HG03025 (cell line): ENCODE data around the gene VSIG10L.
A peak's percentile ranks its signal among the peaks of the same experiment; 100 is the strongest.

Experiments
- ATAC-seq: cut with Tn5 transposase; IDR thresholded peaks from one replicate; pipeline ENCODE4 v1.9.1; 2021; ENCODE audit warnings: mild to moderate bottlenecking, moderate library complexity; ENCODE audit not compliant: unreplicated experiment, low FRiP score

Gene VSIG10L

GRCh38 chr19:51341976-51342580 is at the start of gene VSIG10L:
VSIG10L (minus strand) TSS chr19:51342139; CDS start chr19:51342124, 15 bp downstream.
- no peak for ATAC-seq

DNA sequence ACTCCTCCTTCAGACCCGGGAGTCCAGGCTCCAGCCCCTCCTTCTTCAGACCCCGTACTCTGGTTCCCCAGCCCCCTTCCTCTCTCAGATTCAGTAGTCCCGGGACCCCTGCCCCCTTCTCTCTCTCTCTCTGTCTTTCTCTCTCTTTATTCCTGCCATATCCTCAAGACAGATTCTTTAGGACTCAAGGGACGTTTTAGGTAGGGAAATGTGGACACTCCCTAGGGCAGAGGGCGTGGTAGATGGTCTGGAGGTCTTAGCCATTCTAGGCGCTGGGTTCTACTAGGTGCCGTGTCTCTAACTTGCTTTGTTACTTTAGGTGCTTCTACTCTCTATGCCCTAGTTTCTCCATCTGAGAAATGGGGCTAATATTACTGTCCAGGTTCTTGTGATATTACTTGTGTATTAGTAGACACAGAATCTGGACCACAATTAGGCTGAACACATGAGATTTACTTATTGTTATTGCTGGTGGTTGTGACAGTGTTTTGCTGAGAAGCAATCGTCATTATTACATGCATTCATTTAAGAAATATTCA is 49.2 kb upstream of the VSIG10L start:
- no peak for ATAC-seq

GRCh38 chr19:51389143-51389542 is 47.2 kb upstream of the VSIG10L start:
- no peak for ATAC-seq

DNA sequence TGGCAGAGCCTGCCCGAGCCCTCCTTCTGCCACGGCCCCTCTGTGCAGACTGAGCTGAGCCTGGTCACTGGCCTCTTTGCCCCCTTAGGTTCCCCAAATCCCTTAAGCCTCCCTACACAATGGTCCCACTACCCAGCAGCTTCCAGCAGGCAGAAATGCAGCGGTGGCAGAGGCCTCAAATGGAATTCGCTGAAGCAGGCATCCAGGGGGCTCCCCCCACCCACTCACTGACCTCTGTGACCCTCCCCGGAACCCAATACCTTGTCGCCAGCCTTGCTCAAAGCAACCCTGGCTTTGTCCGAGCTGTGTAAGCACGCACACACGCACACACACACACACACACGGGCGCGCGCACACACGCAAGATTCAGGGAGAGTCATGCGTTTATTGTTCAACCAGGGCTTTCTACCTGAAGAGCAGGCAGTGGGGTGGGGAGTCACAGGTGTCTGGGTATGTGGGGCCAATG is 46.0 kb upstream of the VSIG10L start, which contains the start of gene LIM2:
Gene LIM2, minus strand, starts transcription at position 51 of the 466 bp plus-strand sequence. CDS start 531 bp downstream, outside the sequence.
- ATAC-seq, result no peak

GRCh38 chr19:51386882-51387520 is 45.1 kb upstream of the VSIG10L start:
- ATAC-seq, result no peak

GRCh38 chr19:51382004-51382403 is 40.1 kb upstream of the VSIG10L start:
- ATAC-seq, result no peak

- no peak for ATAC-seq
Measured at GRCh38 chr19:51380379-51380778, 38.4 kb upstream of the VSIG10L start.

GRCh38 chr19:51377422-51377821 is 35.5 kb upstream of the VSIG10L start:
- ATAC-seq, result no peak

- no peak for ATAC-seq
Measured at GRCh38 chr19:51375504-51376221, 33.7 kb upstream of the VSIG10L start.

GRCh38 chr19:51372649-51373504 is 30.9 kb upstream of the VSIG10L start, which contains the start of gene NKG7:
NKG7 (minus strand) TSS chr19:51372654; CDS start chr19:51372535, 119 bp downstream.
- ATAC-seq, result no peak

DNA sequence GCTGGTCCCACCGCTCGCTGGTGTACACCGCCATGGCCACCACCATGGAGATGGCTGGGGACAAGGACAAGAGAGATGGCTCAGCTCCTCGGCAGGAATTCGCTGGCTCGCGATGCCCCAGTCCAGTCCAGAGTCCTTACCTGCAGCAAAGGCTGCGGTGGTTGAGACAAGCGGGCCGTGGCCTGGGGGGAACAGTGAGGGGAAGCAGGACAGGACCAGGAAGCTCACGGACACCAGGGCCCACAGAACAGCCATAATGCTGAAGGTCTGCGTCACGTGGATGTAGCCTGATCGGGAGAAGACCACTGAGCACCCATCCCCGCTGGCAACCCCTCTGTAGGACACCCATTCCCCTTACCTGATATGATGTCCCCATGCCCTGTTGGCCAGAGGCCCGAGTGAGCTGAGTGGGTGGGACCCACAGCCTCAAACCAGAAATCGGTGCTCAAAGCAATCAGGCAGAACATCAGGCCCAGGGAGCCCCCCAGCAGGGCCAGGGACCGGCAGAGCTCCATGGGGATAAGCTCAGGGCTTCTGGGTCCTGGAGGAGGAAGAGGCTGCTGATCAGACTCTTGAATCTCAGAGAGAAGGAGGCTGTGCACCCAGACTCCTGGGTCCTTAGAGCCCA is 30.2 kb upstream of the VSIG10L start:
- no peak for ATAC-seq

DNA sequence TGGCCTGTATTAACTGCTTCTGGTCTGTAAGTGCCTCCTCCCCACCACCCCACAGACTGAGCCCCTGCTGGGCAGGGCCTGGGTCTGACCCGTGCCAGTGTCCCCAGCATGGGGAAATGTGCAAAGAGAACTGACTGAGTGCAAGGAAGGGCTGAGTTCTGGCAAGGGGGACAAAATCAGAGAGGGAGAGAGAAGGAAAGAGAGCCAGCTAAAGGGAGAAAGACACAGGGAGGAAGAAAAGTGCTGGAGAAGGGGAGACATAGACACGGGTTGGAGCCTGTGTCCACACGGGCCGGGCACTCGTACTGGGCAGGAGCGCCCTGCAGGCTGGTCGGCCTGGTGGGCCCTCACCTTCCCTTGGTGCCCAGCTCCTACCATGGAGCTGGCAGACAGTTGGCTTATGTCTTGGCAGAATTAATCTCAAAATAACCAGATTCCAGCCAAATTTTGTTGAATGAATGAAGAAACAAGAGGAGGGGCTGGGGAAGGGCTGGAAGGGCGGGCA is 29.3 kb upstream of the VSIG10L start:
- no peak for ATAC-seq

DNA sequence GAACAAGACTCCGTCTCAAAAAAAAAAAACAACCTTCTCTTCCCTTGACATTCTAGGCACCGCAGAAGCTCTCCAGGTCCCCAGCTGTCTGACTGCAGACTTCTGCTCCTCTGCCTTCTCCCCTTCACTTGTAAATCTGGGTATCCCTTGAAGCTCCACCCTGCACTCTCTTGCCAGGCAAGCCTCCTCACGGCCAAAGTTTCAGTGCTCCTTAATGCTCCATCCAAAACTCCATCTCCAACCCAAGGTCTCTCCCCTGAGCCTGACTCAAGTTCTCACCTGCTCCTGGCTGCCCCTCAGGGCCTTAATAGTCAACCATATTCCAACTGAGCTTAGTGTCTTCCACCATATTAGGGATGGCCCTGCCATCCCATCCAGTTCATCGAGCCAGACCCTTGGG is 28.3 kb upstream of the VSIG10L start:
- no peak for ATAC-seq

- no peak for ATAC-seq
Measured at GRCh38 chr19:51368366-51369282, 26.7 kb upstream of the VSIG10L start, which contains the start of gene CLDND2. CLDND2 (minus strand) TSS chr19:51369003; CDS start chr19:51368577, 426 bp downstream.

- ATAC-seq, result peak; percentile 66
Measured at GRCh38 chr19:51367565-51368365, 25.8 kb upstream of the VSIG10L start.

- ATAC-seq, result peak; percentile 2
Measured at GRCh38 chr19:51367255-51367564, 25.3 kb upstream of the VSIG10L start.

GRCh38 chr19:51366389-51367254 is 24.7 kb upstream of the VSIG10L start:
- peak; percentile 56 for ATAC-seq
